ENCODE measurements around the gene OTC.

DNA sequence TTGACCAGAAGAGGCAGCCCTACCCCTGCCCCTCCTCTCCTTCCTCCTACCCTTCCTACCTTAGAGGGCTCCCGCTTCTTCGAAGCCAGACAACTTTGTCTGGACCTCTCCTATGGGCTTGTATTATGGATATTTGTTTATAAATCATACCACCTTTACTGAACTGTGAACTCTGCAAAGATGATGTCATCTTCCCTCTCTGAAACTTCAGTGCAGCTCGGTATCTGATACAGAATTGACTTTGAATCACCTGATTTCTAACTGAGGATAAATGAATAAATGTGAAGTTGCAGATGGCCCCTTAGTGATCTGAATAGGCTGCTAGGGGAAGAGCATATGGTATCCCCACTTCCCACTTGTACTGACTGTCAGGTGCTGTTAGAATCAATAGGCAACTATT lies 1.1 kb upstream of the OTC start:
- TF ChIP-seq, protein P1, sequence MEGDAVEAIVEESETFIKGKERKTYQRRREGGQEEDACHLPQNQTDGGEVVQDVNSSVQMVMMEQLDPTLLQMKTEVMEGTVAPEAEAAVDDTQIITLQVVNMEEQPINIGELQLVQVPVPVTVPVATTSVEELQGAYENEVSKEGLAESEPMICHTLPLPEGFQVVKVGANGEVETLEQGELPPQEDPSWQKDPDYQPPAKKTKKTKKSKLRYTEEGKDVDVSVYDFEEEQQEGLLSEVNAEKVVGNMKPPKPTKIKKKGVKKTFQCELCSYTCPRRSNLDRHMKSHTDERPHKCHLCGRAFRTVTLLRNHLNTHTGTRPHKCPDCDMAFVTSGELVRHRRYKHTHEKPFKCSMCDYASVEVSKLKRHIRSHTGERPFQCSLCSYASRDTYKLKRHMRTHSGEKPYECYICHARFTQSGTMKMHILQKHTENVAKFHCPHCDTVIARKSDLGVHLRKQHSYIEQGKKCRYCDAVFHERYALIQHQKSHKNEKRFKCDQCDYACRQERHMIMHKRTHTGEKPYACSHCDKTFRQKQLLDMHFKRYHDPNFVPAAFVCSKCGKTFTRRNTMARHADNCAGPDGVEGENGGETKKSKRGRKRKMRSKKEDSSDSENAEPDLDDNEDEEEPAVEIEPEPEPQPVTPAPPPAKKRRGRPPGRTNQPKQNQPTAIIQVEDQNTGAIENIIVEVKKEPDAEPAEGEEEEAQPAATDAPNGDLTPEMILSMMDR (conservative IDR thresholded peaks at IDR 0.05; ENCODE audit: low read length) = no peak
- no peak for TF ChIP-seq EZH2phosphoT487 (IDR thresholded peaks at IDR 0.05; ENCODE audit: borderline replicate concordance, low read depth, low read length)

Measured in OCI-LY7 (cell line).